Neuronal stem cell (in vitro differentiated cells): ENCODE measurements around the gene VAMP8.
A peak's percentile ranks its signal among the peaks of the same experiment; 100 is the strongest.
"Not testable (repeated sequence)": the region's sequence is repeated elsewhere in the genome, so short reads cannot be mapped to it uniquely, and the experiment has no call there.

Experiments used
- DNase-seq: peaks from one replicate; pipeline ENCODE4 v3.0.0-alpha.2; 2013; ENCODE audit warnings: low spot score
- H2AFZ ChIP-seq: one replicate; pipeline ENCODE4 v1.6.1; 2013; ENCODE audit warnings: mild to moderate bottlenecking, low read length, inconsistent platforms
- H2AK5ac ChIP-seq: 2 replicates; pipeline ENCODE4 v1.6.1; 2013; ENCODE audit warnings: low read depth, mild to moderate bottlenecking, inconsistent platforms, low read length, moderate library complexity, mixed read lengths
- H2BK120ac ChIP-seq: 2 replicates; pipeline ENCODE4 v1.6.1; 2013; ENCODE audit warnings: low read depth, mild to moderate bottlenecking, inconsistent platforms, low read length, moderate library complexity, mixed read lengths
- H2BK12ac ChIP-seq: one replicate; pipeline ENCODE4 v1.6.1; 2013; ENCODE audit warnings: low read length, inconsistent platforms
- H2BK15ac ChIP-seq: 2 replicates; pipeline ENCODE4 v1.6.1; 2013; ENCODE audit warnings: mild to moderate bottlenecking, low read length, inconsistent platforms, mixed read lengths
- H2BK5ac ChIP-seq: one replicate; pipeline ENCODE4 v1.6.1; 2013; ENCODE audit warnings: inconsistent platforms, mild to moderate bottlenecking, low read length, moderate library complexity
- H3K14ac ChIP-seq: one replicate; pipeline ENCODE4 v1.6.1; 2013; ENCODE audit warnings: low read length, inconsistent platforms
- H3K18ac ChIP-seq: 2 replicates; pipeline ENCODE4 v1.6.1; 2013; ENCODE audit warnings: low read length, inconsistent platforms
- H3K23ac ChIP-seq: 2 replicates; pipeline ENCODE4 v1.6.1; 2013; ENCODE audit warnings: low read depth, mild to moderate bottlenecking, mixed read lengths, low read length, inconsistent platforms; ENCODE audit not compliant: poor library complexity
- H3K27ac ChIP-seq: replicated peaks from 3 replicates; pipeline ENCODE4 v1.5.1; 2013; ENCODE audit warnings: low read length, inconsistent platforms
- H3K27me3 ChIP-seq, 3 experiments: 2 replicates each; pipeline ENCODE4 v1.6.1; 2013; ENCODE audit warnings: low read length in 3 of 3, mild to moderate bottlenecking in 2 of 3, inconsistent platforms in 1 of 3, low read depth in 1 of 3, mixed read lengths in 1 of 3, moderate library complexity in 1 of 3; ENCODE audit not compliant: control insufficient read depth in 3 of 3, insufficient read depth in 3 of 3
- H3K36me3 ChIP-seq, 2 donors: replicated peaks in 1 of 2; 2 replicates each; pipeline ENCODE4 v1.6.1; 2013; ENCODE audit warnings: low read length in 2 of 2; ENCODE audit not compliant: control insufficient read depth in 2 of 2, insufficient read depth in 2 of 2
- H3K4ac ChIP-seq: 2 replicates; pipeline ENCODE4 v1.6.1; 2013; ENCODE audit warnings: inconsistent platforms, mild to moderate bottlenecking, low read length, moderate library complexity
- H3K4me1 ChIP-seq, 2 donors: 1 replicate in 1 of 2; 2 replicates in 1 of 2; pipeline ENCODE4 v1.6.1; 2013; ENCODE audit warnings: low read length in 2 of 2, low read depth in 1 of 2; ENCODE audit not compliant: control insufficient read depth in 2 of 2, insufficient read depth in 1 of 2
- H3K4me2 ChIP-seq: one replicate; pipeline ENCODE4 v1.6.1; 2013; ENCODE audit warnings: mild to moderate bottlenecking, low read length, inconsistent platforms; ENCODE audit not compliant: insufficient read depth, poor library complexity, severe bottlenecking
- H3K4me3 ChIP-seq, 2 donors: 2 replicates each; pipeline ENCODE4 v1.5.1; 2013; ENCODE audit warnings: low read length in 2 of 2, mild to moderate bottlenecking in 2 of 2, inconsistent platforms in 1 of 2, moderate library complexity in 1 of 2
- H3K79me1 ChIP-seq: one replicate; pipeline ENCODE4 v1.6.1; 2013; ENCODE audit warnings: low read depth, mild to moderate bottlenecking, inconsistent platforms, low read length, moderate library complexity
- H3K9ac ChIP-seq: one replicate; pipeline ENCODE4 v1.6.1; 2013; ENCODE audit warnings: mild to moderate bottlenecking, low read depth, low read length, inconsistent platforms; ENCODE audit not compliant: poor library complexity
- H3K9me3 ChIP-seq, 2 donors: replicated peaks in 1 of 2; 2 replicates each; pipeline versions ENCODE3 to v1.6.1; 2013; ENCODE audit warnings: low read length in 2 of 2, mild to moderate bottlenecking in 2 of 2, inconsistent platforms in 1 of 2, low read depth in 1 of 2, mixed read lengths in 1 of 2, moderate library complexity in 1 of 2; ENCODE audit not compliant: control insufficient read depth in 2 of 2, insufficient read depth in 1 of 2
- H4K8ac ChIP-seq: one replicate; pipeline ENCODE4 v1.6.1; 2013; ENCODE audit warnings: low read depth, mild to moderate bottlenecking, inconsistent platforms, low read length, moderate library complexity
- H4K91ac ChIP-seq: one replicate; pipeline ENCODE4 v1.6.1; 2013; ENCODE audit warnings: low read length, low read depth, mild to moderate bottlenecking, inconsistent platforms; ENCODE audit not compliant: poor library complexity
- WGBS, 2 donors: extraction: QIAGEN DNeasy Blood & Tissue Kit; methylation state at CpG; one replicate each; pipeline ENCODE4 v1.1.7; 2013; ENCODE audit warnings: missing lambda C conversion rate in 2 of 2, mixed read lengths in 1 of 2; ENCODE audit not compliant: insufficient read length in 2 of 2, insufficient replicate concordance in 1 of 2; ENCODE audit errors: extremely low coverage in 2 of 2; 5-methylcytosine and 5-hydroxymethylcytosine counted together

Gene VAMP8

GRCh38 chr2:85613717-85614515 is 36.5 kb downstream of the VAMP8 start:
- Histone ChIP-seq H3K9ac (no peak overlapping the region), H2BK12ac (no peak overlapping the region), H3K27me3 (no peaks in the 10 kb centered on the region), H2BK120ac (no peak overlapping the region), H3K18ac (no peak overlapping the region), H3K23ac (no peak overlapping the region), H3K27ac (no peak overlapping the region), H2AK5ac (no peak overlapping the region), H3K4ac (no peak overlapping the region), H3K4me2 (no peak overlapping the region), H4K91ac (no peak overlapping the region), H2BK5ac (no peak overlapping the region), H3K4me1 (peaks cover 9 to 10% of the 10 kb centered on the region in 2 donors), H2BK15ac (no peak overlapping the region), H3K36me3 (peaks cover 5 to 30% of the 10 kb centered on the region in 2 donors), H3K9me3 (no peaks in the 10 kb centered on the region), H2AFZ (no peak overlapping the region), H3K14ac (no peak overlapping the region), H3K4me3 (no peak overlapping the region), H3K79me1 (peaks cover 11% of the 10 kb centered on the region), H4K8ac (no peak overlapping the region)
- no CpG with 5 or more reads among the region's 10 CpGs for WGBS, 2 donors
- DNase-seq, result no peak

GRCh38 chr2:85614757-85615156 is 37.4 kb downstream of the VAMP8 start:
- not testable (repeated sequence) for H2BK5ac ChIP-seq, H3K14ac ChIP-seq, H2BK12ac ChIP-seq, H3K4me1 ChIP-seq, H2BK15ac ChIP-seq, H3K27ac ChIP-seq, H3K9ac ChIP-seq, H3K4me3 ChIP-seq, H2AFZ ChIP-seq, H3K4ac ChIP-seq, H3K23ac ChIP-seq, H3K9me3 ChIP-seq, H3K18ac ChIP-seq, H3K4me2 ChIP-seq, H3K27me3 ChIP-seq, H2BK120ac ChIP-seq, H2AK5ac ChIP-seq, DNase-seq, H4K8ac ChIP-seq, H4K91ac ChIP-seq
- H3K79me1 ChIP-seq, result peaks cover 11% of the 10 kb centered on the region
- no CpG with 5 or more reads among the region's 7 CpGs for WGBS, 2 donors
- H3K36me3 ChIP-seq, result peaks cover 0 to 30% of the 10 kb centered on the region in 2 donors

GRCh38 chr2:85615413-85615728 is 38.0 kb downstream of the VAMP8 start:
- H3K4me3 ChIP-seq, result no peak overlapping the region
- H3K23ac ChIP-seq, result no peak overlapping the region
- no peak overlapping the region for H2BK120ac ChIP-seq
- H4K91ac ChIP-seq, result no peak overlapping the region
- H3K9ac ChIP-seq, result no peak overlapping the region
- no peak overlapping the region for H3K4ac ChIP-seq
- H3K36me3 ChIP-seq, result peaks cover 1 to 30% of the 10 kb centered on the region in 2 donors
- no peak for DNase-seq
- H3K4me2 ChIP-seq, result no peak overlapping the region
- H3K79me1 ChIP-seq, result peaks cover 11% of the 10 kb centered on the region
- H3K14ac ChIP-seq, result no peak overlapping the region
- H3K27ac ChIP-seq, result no peak overlapping the region
- peak overlapping the region; percentile 93 for H2AFZ ChIP-seq
- H4K8ac ChIP-seq, result no peak overlapping the region
- no CpG with 5 or more reads among the region's 17 CpGs for WGBS, 2 donors
- no peak overlapping the region for H2BK5ac ChIP-seq
- no peaks in the 10 kb centered on the region for H3K27me3 ChIP-seq
- no peak overlapping the region for H2BK12ac ChIP-seq
- no peaks in the 10 kb centered on the region for H3K9me3 ChIP-seq
- no peak overlapping the region for H2AK5ac ChIP-seq
- H2BK15ac ChIP-seq, result no peak overlapping the region
- peaks cover 9 to 10% of the 10 kb centered on the region in 2 donors for H3K4me1 ChIP-seq
- H3K18ac ChIP-seq, result no peak overlapping the region

DNA sequence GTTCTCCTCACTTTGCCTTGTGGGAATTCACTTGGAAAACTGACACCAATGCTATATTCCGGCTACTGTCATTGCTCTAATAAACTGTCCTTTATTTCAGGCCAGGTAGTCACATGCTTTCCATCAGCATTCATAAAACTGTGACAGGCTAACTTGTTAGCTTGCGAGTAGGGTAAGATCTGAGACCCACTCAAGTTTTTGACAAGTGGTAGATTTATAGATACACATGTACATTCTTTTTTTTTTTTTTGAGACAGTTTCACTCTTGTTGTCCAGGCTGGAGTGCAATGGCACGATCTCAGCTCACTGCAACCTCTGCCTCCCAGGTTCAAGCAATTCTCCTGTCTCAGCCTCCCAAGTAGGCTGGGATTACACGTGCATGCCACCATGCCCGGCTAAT is 40.3 kb downstream of the VAMP8 start:
- WGBS, 2 donors, result no CpG with 5 or more reads among the region's 5 CpGs
- H3K27ac ChIP-seq, H3K4me1 ChIP-seq, H2AFZ ChIP-seq, H3K14ac ChIP-seq, H3K4ac ChIP-seq, H2BK15ac ChIP-seq, H3K27me3 ChIP-seq, H3K9ac ChIP-seq, H3K9me3 ChIP-seq, H3K79me1 ChIP-seq, H3K23ac ChIP-seq, H2AK5ac ChIP-seq, H4K91ac ChIP-seq, H2BK120ac ChIP-seq, H4K8ac ChIP-seq, H3K18ac ChIP-seq, DNase-seq, H2BK12ac ChIP-seq, H2BK5ac ChIP-seq: not testable (repeated sequence)
- Histone ChIP-seq H3K4me3 (peak overlapping the region in 1 of 2 donors; percentile 95), H3K36me3 (peaks cover 13 to 52% of the 10 kb centered on the region in 2 donors), H3K4me2 (peak overlapping the region; percentile 11)
